Astrocyte (in vitro differentiated cells and primary cell): ENCODE results near the gene DNAJC27. TPM values are rescaled to one million over a fixed set of nuclear protein-coding genes. Genes with fewer than 3 reads are reported as not detected.
A peak's percentile ranks its signal among the peaks of the same experiment; 100 is the strongest.

Experiments used
- DNase-seq: peaks from one replicate; pipeline ENCODE4 v3.0.0-alpha.2; 2010; ENCODE audit warnings: low read depth
- FAIRE-seq: peaks from 2 replicates; lab custom pipeline; 2011; peaks lifted over from hg19 to GRCh38; lab: Jason Lieb, UNC
- H2AFZ ChIP-seq: 2 replicates; pipeline ENCODE4 v1.6.0; 2012; ENCODE audit warnings: low read depth, low read length, inconsistent platforms
- H3K27ac ChIP-seq: 2 replicates; pipeline ENCODE4 v1.5.1; 2011; ENCODE audit warnings: low read depth, low read length, inconsistent platforms
- H3K27me3 ChIP-seq: 2 replicates; pipeline ENCODE4 v1.6.0; 2011; ENCODE audit warnings: low read length, inconsistent platforms; ENCODE audit not compliant: insufficient read depth
- H3K36me3 ChIP-seq: 2 replicates; pipeline ENCODE4 v1.5.1; 2011; ENCODE audit warnings: low read length, inconsistent platforms; ENCODE audit not compliant: insufficient read depth
- H3K4me1 ChIP-seq: 2 replicates; pipeline ENCODE4 v1.5.1; 2011; ENCODE audit warnings: low read length, inconsistent platforms; ENCODE audit not compliant: insufficient read depth
- H3K4me2 ChIP-seq: 2 replicates; pipeline ENCODE4 v1.6.0; 2012; ENCODE audit warnings: low read length, inconsistent platforms
- H3K4me3 ChIP-seq: 2 replicates; pipeline ENCODE4 v1.5.1; 2011; ENCODE audit warnings: low read depth, mild to moderate bottlenecking, low read length, inconsistent platforms; ENCODE audit not compliant: insufficient read depth
- H3K79me2 ChIP-seq: 2 replicates; pipeline ENCODE4 v1.6.0; 2012; ENCODE audit warnings: mild to moderate bottlenecking, low read length, inconsistent platforms; ENCODE audit not compliant: insufficient read depth
- H3K9ac ChIP-seq: 2 replicates; pipeline ENCODE4 v1.6.0; 2012; ENCODE audit warnings: mild to moderate bottlenecking, low read length, inconsistent platforms
- H3K9me3 ChIP-seq: 2 replicates; pipeline ENCODE4 v1.5.1; 2012; ENCODE audit warnings: low read depth, mild to moderate bottlenecking, low read length, inconsistent platforms; ENCODE audit not compliant: insufficient read depth
- H4K20me1 ChIP-seq: 2 replicates; pipeline ENCODE4 v1.6.0; 2012; ENCODE audit warnings: low read length, inconsistent platforms; ENCODE audit not compliant: insufficient read depth
- H3K27ac Mint-ChIP-seq: one replicate; pipeline ENCODE4 v1.8.0; 2021; ENCODE audit warnings: mild to moderate bottlenecking, mixed read lengths; ENCODE audit not compliant: unreplicated experiment
- H3K27me3 Mint-ChIP-seq: one replicate; pipeline ENCODE4 v1.8.0; 2021; ENCODE audit warnings: low read depth, mixed read lengths; ENCODE audit not compliant: unreplicated experiment
- H3K36me3 Mint-ChIP-seq: one replicate; pipeline ENCODE4 v1.8.0; 2021; ENCODE audit warnings: low read depth, mixed read lengths; ENCODE audit not compliant: unreplicated experiment
- H3K4me1 Mint-ChIP-seq: one replicate; pipeline ENCODE4 v1.8.0; 2021; ENCODE audit warnings: low read depth, mixed read lengths; ENCODE audit not compliant: unreplicated experiment
- H3K4me3 Mint-ChIP-seq: one replicate; pipeline ENCODE4 v1.8.0; 2021; ENCODE audit warnings: mild to moderate bottlenecking, moderate library complexity, mixed read lengths; ENCODE audit not compliant: unreplicated experiment
- H3K9me3 Mint-ChIP-seq: one replicate; pipeline ENCODE4 v1.8.0; 2021; ENCODE audit warnings: mild to moderate bottlenecking, mixed read lengths; ENCODE audit not compliant: unreplicated experiment
- EZH2 ChIP-seq: IDR thresholded peaks from 2 replicates; pipeline ENCODE4 v1.6.1; 2012; ENCODE audit warnings: mild to moderate bottlenecking, low read length, inconsistent platforms; ENCODE audit not compliant: insufficient read depth
- total RNA-seq: library from RNA; stranded (reverse); gene quantifications from 2 replicates; pipeline ENCODE4 v1.2.1, GENCODE V29; 2021
- TF ChIP-seq, protein P1 (sequence below): IDR thresholded peaks from 2 replicates; pipeline ENCODE4 v1.5.1; 2011; ENCODE audit warnings: low read depth, mild to moderate bottlenecking, inconsistent platforms, low read length, moderate library complexity; ENCODE audit not compliant: insufficient read depth

Gene DNAJC27
- total RNA-seq, 1 donor from 2014 or later: 3.5 TPM

DNA sequence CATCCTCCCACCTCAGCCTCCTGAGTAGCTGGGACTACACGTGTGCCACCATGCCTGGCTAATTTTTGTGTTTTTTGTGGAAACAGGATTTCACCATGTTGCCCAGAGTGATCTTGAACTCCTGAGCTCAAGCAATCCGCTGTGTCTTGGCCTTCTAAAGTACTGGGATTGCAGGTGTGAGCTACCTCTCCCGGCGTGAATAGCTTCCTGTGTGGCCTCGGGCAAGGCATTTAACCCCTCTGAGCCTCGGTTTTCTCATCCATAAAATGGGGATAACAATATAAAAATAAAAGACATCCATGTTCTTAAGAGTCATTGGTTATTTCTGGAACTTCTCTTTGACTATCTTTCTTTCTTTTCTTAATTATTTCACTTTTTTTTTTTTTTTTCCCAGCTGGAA is 32.4 kb downstream of the DNAJC27 start:
- no peaks in the 10 kb centered on the region for H3K9me3 ChIP-seq
- no peak for TF ChIP-seq EZH2
- TF ChIP-seq, protein P1, sequence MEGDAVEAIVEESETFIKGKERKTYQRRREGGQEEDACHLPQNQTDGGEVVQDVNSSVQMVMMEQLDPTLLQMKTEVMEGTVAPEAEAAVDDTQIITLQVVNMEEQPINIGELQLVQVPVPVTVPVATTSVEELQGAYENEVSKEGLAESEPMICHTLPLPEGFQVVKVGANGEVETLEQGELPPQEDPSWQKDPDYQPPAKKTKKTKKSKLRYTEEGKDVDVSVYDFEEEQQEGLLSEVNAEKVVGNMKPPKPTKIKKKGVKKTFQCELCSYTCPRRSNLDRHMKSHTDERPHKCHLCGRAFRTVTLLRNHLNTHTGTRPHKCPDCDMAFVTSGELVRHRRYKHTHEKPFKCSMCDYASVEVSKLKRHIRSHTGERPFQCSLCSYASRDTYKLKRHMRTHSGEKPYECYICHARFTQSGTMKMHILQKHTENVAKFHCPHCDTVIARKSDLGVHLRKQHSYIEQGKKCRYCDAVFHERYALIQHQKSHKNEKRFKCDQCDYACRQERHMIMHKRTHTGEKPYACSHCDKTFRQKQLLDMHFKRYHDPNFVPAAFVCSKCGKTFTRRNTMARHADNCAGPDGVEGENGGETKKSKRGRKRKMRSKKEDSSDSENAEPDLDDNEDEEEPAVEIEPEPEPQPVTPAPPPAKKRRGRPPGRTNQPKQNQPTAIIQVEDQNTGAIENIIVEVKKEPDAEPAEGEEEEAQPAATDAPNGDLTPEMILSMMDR: no peak
- H3K79me2 ChIP-seq: no peaks in the 10 kb centered on the region
- no peaks in the 10 kb centered on the region for H3K27me3 ChIP-seq
- FAIRE-seq: no peak
- H3K27ac ChIP-seq: no peak overlapping the region
- DNase-seq: no peak
- H3K9ac ChIP-seq: no peak overlapping the region
- no peaks in the 10 kb centered on the region for H4K20me1 ChIP-seq
- no peak overlapping the region for H3K4me2 ChIP-seq
- H3K4me3 ChIP-seq: no peak overlapping the region
- H3K4me1 ChIP-seq: no peaks in the 10 kb centered on the region
- peak overlapping the region; percentile 34 for H3K4me3 Mint-ChIP-seq
- no peak overlapping the region for H3K27ac Mint-ChIP-seq
- H3K9me3 Mint-ChIP-seq: no peaks in the 10 kb centered on the region
- H3K36me3 ChIP-seq: no peaks in the 10 kb centered on the region
- H2AFZ ChIP-seq: no peak overlapping the region
- no peaks in the 10 kb centered on the region for H3K36me3 Mint-ChIP-seq
- H3K4me1 Mint-ChIP-seq: peaks cover 2% of the 10 kb centered on the region
- peaks cover 2% of the 10 kb centered on the region for H3K27me3 Mint-ChIP-seq

DNA sequence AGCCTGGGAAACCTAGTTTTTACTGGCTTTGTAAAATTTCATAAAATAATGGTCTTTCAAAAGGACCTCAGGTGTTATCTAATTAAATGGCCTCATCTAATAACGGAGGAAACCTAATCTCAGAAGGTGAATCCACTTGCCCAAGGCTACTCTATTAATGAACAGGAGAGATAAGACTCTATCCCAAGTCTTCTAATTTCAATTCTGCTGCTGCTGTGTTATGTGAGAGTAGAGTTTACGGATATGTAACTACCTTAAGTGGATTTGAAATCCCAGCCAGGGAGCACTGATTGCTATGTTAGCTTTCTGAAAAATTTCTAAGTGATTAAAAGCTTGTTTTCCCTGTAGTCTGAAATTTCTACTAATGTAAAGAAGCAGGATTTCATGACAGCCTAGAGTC is 34.5 kb downstream of the DNAJC27 start:
- no peaks in the 10 kb centered on the region for H3K36me3 Mint-ChIP-seq
- Histone ChIP-seq H2AFZ (no peak overlapping the region), H3K27me3 (no peaks in the 10 kb centered on the region), H3K4me3 (no peak overlapping the region), H3K36me3 (no peaks in the 10 kb centered on the region), H3K27ac (no peak overlapping the region), H3K9me3 (no peaks in the 10 kb centered on the region), H4K20me1 (no peaks in the 10 kb centered on the region), H3K4me1 (no peaks in the 10 kb centered on the region), H3K9ac (no peak overlapping the region), H3K79me2 (no peaks in the 10 kb centered on the region), H3K4me2 (no peak overlapping the region)
- H3K4me3 Mint-ChIP-seq: no peak overlapping the region
- TF ChIP-seq, protein P1: no peak
- no peak for TF ChIP-seq EZH2
- H3K27me3 Mint-ChIP-seq: peaks cover 5% of the 10 kb centered on the region
- no peaks in the 10 kb centered on the region for H3K4me1 Mint-ChIP-seq
- no peak overlapping the region for H3K27ac Mint-ChIP-seq
- FAIRE-seq: no peak
- no peaks in the 10 kb centered on the region for H3K9me3 Mint-ChIP-seq
- no peak for DNase-seq

DNA sequence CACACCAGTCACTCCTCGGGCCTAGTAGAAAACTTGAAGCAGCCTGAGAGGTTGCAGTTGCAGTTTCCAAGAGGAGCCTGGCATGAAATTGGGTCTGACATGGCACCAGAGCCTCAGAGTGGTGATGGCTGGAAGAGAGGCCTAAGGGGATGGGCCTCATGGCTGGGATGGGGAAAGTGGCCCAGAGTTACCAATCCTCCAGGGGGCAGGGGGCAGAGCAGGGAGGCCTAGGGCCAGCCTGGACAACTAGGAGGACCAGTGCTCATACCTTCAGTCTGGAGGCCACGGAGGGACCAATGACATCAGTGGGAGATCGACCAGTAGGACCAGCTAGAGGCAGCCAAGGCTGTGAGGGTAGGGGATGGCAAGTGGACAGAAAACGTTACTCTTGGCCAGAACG is 36.6 kb downstream of the DNAJC27 start:
- TF ChIP-seq, protein P1: no peak
- no peak for TF ChIP-seq EZH2
- Histone ChIP-seq H3K9ac (no peak overlapping the region), H3K4me2 (no peak overlapping the region), H3K9me3 (no peaks in the 10 kb centered on the region), H3K27ac (no peak overlapping the region), H3K79me2 (no peaks in the 10 kb centered on the region), H4K20me1 (no peaks in the 10 kb centered on the region), H3K4me1 (peaks cover 3% of the 10 kb centered on the region), H3K27me3 (no peaks in the 10 kb centered on the region), H2AFZ (no peak overlapping the region), H3K4me3 (no peak overlapping the region), H3K36me3 (no peaks in the 10 kb centered on the region)
- FAIRE-seq (no peak), DNase-seq (no peak)
- Mint-ChIP-seq H3K36me3 (no peaks in the 10 kb centered on the region), H3K9me3 (no peaks in the 10 kb centered on the region), H3K27ac (no peak overlapping the region), H3K27me3 (peaks cover 5% of the 10 kb centered on the region), H3K4me1 (peaks cover 8% of the 10 kb centered on the region), H3K4me3 (no peak overlapping the region)
